HG02884 (cell line): ENCODE results near the gene ACSF2.
A peak's percentile ranks its signal among the peaks of the same experiment; 100 is the strongest.

Experiments used
- ATAC-seq: cut with Tn5 transposase; IDR thresholded peaks from one replicate; pipeline ENCODE4 v1.9.1; 2021; ENCODE audit warnings: mild to moderate bottlenecking, moderate library complexity; ENCODE audit not compliant: unreplicated experiment

ACSF2 gene

DNA sequence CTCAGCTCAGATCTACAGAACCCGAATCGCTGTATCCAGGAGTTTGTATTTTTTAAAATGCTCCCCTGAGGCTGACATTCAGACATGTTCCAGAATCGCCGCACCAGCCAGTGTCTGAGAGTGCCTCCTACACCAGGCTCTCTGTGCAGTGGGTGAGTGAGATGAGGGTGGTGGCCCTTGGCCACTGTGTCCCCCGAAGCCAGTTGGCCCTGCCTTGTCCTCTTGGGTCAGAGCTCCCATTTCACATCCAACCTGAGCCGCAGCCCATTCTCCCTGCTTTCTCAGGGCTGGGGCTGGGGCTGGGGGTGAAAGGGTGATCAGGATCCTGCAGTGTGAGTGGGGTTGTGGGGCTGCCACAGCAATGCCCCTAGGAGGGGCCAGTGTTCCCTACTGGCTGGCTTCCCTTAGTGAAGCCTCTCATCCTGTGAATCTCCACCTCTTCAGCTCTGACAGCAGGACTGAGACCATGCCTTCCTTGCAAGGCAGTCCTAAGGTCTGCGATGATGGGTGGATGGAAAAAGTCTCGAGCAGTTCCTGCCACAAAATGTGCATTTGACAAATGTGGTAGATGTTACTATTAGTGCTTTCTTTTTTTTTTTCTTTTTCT is 69.3 kb downstream of the ACSF2 start:
- no peak for ATAC-seq

GRCh38 chr17:50495918-50496317 is 69.9 kb downstream of the ACSF2 start:
- no peak for ATAC-seq

- no peak for ATAC-seq
Observed at GRCh38 chr17:50498021-50498874, 72.2 kb downstream of the ACSF2 start.

- no peak for ATAC-seq
Observed at GRCh38 chr17:50499270-50499669, 73.3 kb downstream of the ACSF2 start.

DNA sequence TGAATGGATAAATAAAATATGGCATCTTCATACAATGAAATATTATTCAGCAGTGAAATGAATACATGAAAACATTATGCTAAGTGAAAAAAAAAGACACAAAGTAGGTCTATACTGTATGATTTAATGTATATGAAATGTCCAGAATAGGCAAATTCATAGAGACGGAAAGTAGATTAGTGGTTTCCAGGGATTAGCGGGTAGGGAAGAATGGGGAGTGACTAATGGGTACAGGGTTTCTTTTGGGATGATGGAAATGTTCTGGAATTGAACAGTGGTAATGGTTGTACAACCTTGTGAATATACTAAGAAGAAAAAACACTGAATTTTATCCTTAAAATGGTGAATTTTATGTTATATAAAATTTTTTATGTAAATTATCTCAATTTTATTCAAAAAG is 73.7 kb downstream of the ACSF2 start:
- no peak for ATAC-seq

DNA sequence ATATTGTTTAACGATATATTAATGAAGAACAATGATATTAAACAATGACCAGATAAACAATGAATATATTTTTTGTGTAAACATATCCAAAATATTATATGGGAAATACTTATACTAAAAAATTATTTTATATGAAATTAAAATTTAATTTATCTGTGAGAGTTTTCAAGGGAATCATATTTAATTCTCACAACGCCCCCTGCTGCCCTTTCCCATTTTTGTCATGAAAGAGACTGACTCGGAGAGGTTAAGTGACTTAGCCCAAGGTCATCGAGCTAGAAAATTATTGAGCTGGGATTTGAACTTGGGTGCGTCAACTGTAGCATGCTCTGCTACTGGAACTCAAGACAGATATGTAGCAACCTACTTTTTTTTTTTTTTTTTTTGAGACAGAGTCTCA is 75.0 kb downstream of the ACSF2 start:
- ATAC-seq: no peak

GRCh38 chr17:50502301-50502990 is 76.4 kb downstream of the ACSF2 start:
- no peak for ATAC-seq

- ATAC-seq: no peak
Observed at GRCh38 chr17:50505591-50506130, 79.6 kb downstream of the ACSF2 start.

- ATAC-seq: no peak
Observed at GRCh38 chr17:50506298-50506697, 80.3 kb downstream of the ACSF2 start.

GRCh38 chr17:50507871-50508572 is 82.0 kb downstream of the ACSF2 start, which contains the start of gene MYCBPAP:
TSS of gene MYCBPAP (plus strand) at chr17:50508439. CDS start at chr17:50508675, 236 bp downstream.
- ATAC-seq: no peak

DNA sequence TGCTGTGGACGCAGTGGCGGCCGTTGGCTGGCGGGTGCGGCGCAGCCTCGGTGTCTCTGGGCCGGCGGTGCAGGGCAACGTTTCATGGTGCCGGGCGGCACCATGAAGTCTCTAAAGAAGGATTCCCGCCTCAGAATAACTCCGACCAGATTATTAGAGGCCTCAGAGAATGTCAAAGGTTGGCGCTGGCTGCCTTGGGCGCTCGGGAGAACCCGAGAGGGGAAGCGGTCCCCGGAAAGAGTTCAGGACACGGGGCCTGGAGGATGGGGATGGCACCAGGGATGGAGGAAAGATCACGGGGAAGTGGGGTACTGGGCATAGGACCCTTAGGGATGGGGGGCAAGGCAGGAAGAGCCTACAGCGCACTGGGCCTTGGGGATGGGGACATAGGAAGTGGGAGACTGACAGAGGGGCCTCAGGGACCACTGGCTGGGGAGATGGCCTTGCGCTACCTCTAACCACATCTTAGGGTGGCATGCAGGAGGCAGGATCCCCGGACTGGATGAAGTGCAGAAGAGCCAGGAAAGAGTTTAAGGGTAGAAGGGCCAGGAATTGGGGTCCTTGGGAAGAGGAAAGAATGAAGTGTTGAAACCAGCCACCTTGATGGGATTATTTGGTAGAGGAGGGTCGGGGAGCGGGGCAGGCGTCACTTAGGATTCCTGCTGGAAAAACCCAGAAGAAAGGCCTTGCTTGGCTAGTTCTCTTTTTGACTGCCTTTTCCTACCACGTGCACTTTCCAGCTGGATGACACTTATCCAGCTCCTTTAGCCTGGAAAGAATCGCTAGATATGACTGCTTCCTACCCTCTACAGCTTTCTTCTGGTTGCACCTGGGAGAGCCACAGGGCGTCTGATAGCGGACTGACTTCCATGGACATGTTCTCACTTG is 82.8 kb downstream of the ACSF2 start:
- ATAC-seq: no peak

DNA sequence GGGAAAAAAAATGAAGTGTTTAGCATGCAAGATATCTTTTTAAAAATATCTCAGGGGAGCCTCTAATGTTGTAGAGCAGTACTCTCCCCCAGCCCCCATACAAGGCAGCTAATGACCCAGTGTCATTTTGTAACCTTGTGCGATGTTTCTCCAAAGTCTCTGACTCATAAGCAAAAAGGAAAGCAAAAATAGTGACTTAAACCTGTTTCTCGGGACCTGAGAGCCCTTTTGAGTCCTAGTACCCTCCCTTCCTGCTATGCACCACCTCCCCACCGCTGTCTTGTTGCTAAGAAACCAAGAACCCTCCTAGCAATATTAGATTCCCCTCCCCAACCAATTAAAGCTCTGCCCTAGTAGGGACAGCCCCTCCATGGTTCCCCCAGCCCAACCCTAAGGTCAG is 85.0 kb downstream of the ACSF2 start:
- peak; percentile 80 for ATAC-seq

- no peak for ATAC-seq
Observed at GRCh38 chr17:50513495-50513894, 87.5 kb downstream of the ACSF2 start.

- no peak for ATAC-seq
Observed at GRCh38 chr17:50514388-50514787, 88.4 kb downstream of the ACSF2 start.

- ATAC-seq: no peak
Observed at GRCh38 chr17:50514936-50515702, 89.1 kb downstream of the ACSF2 start.

- ATAC-seq: no peak
Observed at GRCh38 chr17:50517011-50517410, 91.0 kb downstream of the ACSF2 start.

DNA sequence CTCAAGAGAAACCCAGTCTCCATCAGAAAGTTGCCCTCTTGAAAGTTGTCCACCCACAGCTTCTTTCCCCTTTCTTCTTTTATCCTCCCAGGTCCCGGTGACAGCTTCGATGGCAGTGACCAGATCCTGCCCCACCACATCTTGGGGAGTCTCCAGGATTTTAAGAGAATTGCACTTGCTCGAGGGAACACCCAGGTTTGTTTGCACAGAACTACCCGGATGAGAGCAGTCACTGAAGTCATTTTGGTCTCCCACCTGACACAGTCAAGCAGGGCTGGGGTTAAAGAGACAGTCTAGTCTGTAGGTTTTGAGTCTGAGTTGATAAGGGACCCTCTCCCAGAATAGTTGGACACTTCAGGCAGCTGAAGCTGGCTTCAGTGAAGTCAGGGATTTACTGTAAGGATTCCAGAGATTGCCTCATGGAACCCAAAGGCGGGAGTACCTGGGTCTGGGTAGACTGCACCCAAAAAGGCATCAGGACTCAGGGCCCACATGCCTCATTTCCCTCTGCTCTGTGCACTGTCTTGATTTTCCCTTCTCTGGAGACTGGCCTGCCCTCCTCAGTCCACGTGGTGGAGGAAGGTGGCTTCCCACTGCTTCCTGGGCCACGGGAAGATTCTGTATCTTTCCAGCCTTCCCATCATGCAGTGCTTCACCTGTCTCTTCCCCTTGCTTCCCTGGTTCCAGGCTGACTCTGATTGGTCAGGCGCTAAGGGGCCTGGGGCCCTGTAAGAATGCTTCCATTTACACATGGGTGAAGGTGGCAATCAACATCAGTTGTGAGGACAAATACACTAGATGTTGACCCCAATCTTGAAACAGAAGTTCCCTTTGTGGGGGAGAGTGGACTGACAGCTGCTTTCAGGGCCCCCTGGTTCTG is 91.7 kb downstream of the ACSF2 start:
- ATAC-seq: no peak

DNA sequence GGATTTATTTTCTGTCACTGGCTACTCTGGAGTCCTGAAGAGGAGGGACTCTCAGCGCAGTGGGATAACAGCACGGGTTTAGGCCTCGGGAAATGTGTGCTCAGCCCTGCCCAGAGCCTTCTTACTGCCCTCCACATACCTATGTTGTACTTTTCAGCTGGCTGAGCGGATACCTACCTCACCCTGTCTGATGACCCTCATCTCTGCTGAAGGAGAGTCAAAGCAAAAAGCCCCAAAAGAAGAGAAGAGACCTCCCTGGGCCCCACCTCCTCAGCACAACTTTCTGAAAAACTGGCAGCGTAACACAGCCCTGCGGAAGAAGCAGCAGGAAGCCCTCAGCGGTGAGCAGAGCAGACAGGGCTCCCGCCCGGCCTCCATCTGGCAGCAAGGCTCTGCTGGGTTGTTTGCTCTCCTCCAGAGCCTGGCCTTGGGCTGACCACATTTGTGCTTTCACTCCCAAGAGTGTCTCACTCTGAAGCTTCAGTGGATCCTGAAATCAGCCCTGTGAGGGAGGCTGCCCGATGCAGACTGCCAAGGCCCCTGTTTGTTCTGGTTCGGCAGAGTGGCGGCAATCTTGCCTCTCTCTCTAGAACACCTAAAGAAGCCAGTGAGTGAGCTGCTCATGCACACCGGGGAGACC is 92.5 kb downstream of the ACSF2 start:
- no peak for ATAC-seq
